CD4-positive, CD25-positive, alpha-beta regulatory T cell (primary cell): ENCODE data around the gene RNF144A. TPM values are rescaled to one million over a fixed set of nuclear protein-coding genes. Genes with fewer than 3 reads are reported as not detected.

ENCODE experiments used
- ATAC-seq, 2 donors: fragments of 150-1000 bp; cut with Tn5 transposase; one replicate each; pipeline ENCODE4 v1.10.0; 2021; ENCODE audit warnings: low read depth in 2 of 2, moderate number of reproducible peaks in 2 of 2, moderate library complexity in 1 of 2
- DNase-seq, 3 donors: peaks; one replicate each; pipeline versions ENCODE4 v3.0.0 to v3.0.0-alpha.2; 2012 to 2022; ENCODE audit warnings: mixed read lengths in 1 of 3
- H3K27ac ChIP-seq: one replicate; pipeline ENCODE4 v1.7.0; 2013; ENCODE audit warnings: mild to moderate bottlenecking, low read length; ENCODE audit not compliant: insufficient read depth, poor library complexity, severe bottlenecking
- H3K27me3 ChIP-seq: one replicate; pipeline ENCODE4 v1.7.0; 2013; ENCODE audit warnings: low read length; ENCODE audit not compliant: control insufficient read depth, insufficient read depth
- H3K36me3 ChIP-seq: one replicate; pipeline ENCODE4 v1.7.0; 2013; ENCODE audit warnings: mild to moderate bottlenecking, low read length, moderate library complexity; ENCODE audit not compliant: control insufficient read depth, insufficient read depth
- H3K4me1 ChIP-seq: 2 replicates; pipeline ENCODE4 v1.7.0; 2013; ENCODE audit warnings: mild to moderate bottlenecking, low read length; ENCODE audit not compliant: insufficient read depth, control insufficient read depth, poor library complexity, severe bottlenecking
- H3K4me3 ChIP-seq: one replicate; pipeline ENCODE4 v1.7.0; 2013; ENCODE audit warnings: low read depth, mild to moderate bottlenecking, low read length, moderate library complexity
- H3K9me3 ChIP-seq, 2 experiments: 1 replicate in 1 of 2; 2 replicates in 1 of 2; pipeline ENCODE4 v1.7.0; 2013; ENCODE audit warnings: low read length in 2 of 2, mild to moderate bottlenecking in 1 of 2, moderate library complexity in 1 of 2; ENCODE audit not compliant: control insufficient read depth in 2 of 2
- H3K27ac Mint-ChIP-seq, 3 donors: one replicate each; pipeline ENCODE4 v1.8.0; 2020 to 2022; ENCODE audit warnings: mild to moderate bottlenecking in 3 of 3, mixed read lengths in 3 of 3, moderate library complexity in 2 of 3
- H3K27me3 Mint-ChIP-seq: one replicate; pipeline ENCODE4 v1.8.0; 2022; ENCODE audit warnings: mild to moderate bottlenecking, mixed read lengths
- H3K36me3 Mint-ChIP-seq: one replicate; pipeline ENCODE4 v1.8.0; 2020; ENCODE audit warnings: mixed read lengths
- H3K4me1 Mint-ChIP-seq, 4 donors: one replicate each; pipeline ENCODE4 v1.8.0; 2020 to 2022; ENCODE audit warnings: mixed read lengths in 4 of 4, mild to moderate bottlenecking in 1 of 4
- H3K4me3 Mint-ChIP-seq, 4 donors: one replicate each; pipeline ENCODE4 v1.8.0; 2020 to 2022; ENCODE audit warnings: mild to moderate bottlenecking in 4 of 4, mixed read lengths in 4 of 4, moderate library complexity in 3 of 4
- H3K9me3 Mint-ChIP-seq, 7 donors: one replicate each; pipeline ENCODE4 v1.8.0; 2020 to 2022; ENCODE audit warnings: mixed read lengths in 7 of 7, mild to moderate bottlenecking in 3 of 7, moderate library complexity in 2 of 7
- polyA plus RNA-seq, 4 donors: library from polyadenylated mRNA; unstranded; fragments of 300-500 nt; fragmentation: Illumina TruSeq; gene quantifications; one replicate each; pipeline ENCODE4 v1.2.3, GENCODE V29; 2021
- total RNA-seq: library from RNA; stranded (reverse); gene quantifications from one replicate; pipeline ENCODE4 v1.2.3, GENCODE V29; 2022

The RNF144A gene
- total and polyA plus RNA-seq, 5 donors from 2014 or later = 4.8 to 11.4 (median 8.3) TPM

DNA sequence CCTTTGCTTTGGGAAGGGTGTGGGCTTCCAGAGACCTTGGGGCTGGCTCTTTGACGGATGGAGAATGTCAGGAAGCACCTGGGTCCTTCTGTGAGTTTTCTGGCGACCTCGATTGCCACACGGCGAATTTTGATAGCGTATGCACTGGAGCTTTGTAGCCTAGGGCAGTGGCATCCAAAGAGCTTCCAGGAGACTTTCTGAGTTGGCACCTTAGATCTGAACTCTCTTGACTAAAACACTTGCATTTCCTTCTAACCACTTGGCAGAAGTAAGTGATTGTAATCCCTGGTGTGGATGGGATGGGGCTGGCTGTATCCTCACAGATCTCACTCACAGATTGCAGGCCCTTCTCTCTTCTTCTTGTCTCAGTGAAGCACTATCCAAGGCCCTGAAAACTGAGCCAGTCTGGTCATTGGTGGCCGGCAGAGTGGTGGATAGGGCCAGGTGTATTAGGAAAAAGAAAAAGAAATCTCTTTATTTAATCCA lies 7.8 kb downstream of the RNF144A start:
- no peak overlapping the region for H3K27ac ChIP-seq
- H3K4me1 ChIP-seq = peaks cover 6% of the 10 kb centered on the region
- H3K9me3 ChIP-seq = no peaks in the 10 kb centered on the region
- DNase-seq = no peak
- ATAC-seq = no peak
- peaks cover 6% of the 10 kb centered on the region for H3K27me3 Mint-ChIP-seq
- H3K9me3 Mint-ChIP-seq = no peaks in the 10 kb centered on the region
- peak overlapping the region in 1 of 4 donors; percentile 5 for H3K4me3 Mint-ChIP-seq
- H3K27me3 ChIP-seq = peaks cover 1% of the 10 kb centered on the region
- H3K4me1 Mint-ChIP-seq = peaks cover 0 to 88% (median 35%) of the 10 kb centered on the region in 4 donors
- peaks cover 17% of the 10 kb centered on the region for H3K36me3 Mint-ChIP-seq
- no peak overlapping the region for H3K4me3 ChIP-seq
- no peaks in the 10 kb centered on the region for H3K36me3 ChIP-seq
- H3K27ac Mint-ChIP-seq = peak overlapping the region; percentile 52 to 74 (median 65)

DNA sequence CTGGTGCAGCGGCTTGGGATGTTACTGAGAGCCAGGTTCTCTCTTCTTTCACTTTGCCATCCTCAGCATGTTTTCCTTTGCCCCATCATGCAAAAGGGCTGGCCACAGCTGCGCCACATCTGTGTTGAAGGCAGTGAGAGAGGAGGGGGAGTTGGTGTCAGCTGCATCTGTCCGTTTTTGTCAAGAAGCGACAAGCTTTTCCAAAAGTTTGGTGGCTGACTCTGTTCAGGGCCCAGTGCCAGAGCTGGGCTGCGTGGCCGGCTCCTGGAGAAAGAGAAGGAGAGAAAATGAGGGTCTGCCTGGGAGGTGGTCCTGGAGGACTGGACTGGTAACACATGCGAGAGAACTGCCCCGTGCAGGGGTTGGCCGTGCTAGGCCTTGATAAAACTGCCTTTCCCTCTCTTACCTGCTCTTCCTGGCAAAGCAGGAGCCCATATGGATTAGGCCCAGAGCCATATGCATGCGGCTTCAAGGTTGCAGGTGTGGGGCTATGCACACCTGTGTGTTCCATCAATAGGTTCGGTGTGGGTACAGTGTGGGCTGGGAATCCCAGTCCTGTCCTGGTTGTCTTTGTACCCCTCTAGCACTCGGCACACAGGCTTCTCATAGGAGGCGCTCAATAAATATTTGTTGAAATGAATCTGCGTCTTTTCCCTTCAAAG lies 9.0 kb downstream of the RNF144A start:
- Mint-ChIP-seq H3K4me1 (peaks cover 0 to 82% (median 32%) of the 10 kb centered on the region in 4 donors), H3K36me3 (peaks cover 17% of the 10 kb centered on the region), H3K27me3 (peaks cover 4% of the 10 kb centered on the region), H3K27ac (peak overlapping the region in 1 of 3 donors; percentile 18), H3K4me3 (no peak overlapping the region), H3K9me3 (no peaks in the 10 kb centered on the region)
- Histone ChIP-seq H3K36me3 (no peaks in the 10 kb centered on the region), H3K27ac (no peak overlapping the region), H3K27me3 (no peaks in the 10 kb centered on the region), H3K9me3 (no peaks in the 10 kb centered on the region), H3K4me3 (no peak overlapping the region), H3K4me1 (peaks cover 7% of the 10 kb centered on the region)
- ATAC-seq (no peak), DNase-seq (no peak)

DNA sequence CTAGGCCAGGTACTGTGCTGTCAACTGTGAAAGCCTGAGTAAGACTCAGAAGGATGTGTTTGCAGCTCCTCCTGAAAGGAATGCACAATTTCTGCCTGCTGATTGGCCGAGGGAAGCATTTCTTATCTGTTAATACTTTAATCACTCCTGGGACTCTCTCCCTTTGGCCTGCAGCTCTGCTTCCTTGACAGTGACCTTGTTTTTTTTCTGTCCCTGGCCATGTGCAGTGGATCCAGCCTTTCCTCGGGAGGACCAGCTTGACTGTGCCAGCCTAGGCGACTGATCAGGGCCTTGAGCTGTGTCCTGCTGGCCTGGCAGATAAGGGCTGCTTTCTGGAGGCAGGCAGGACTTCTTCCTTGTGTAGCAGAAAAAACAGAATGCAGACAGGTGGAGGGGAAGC lies 10.0 kb downstream of the RNF144A start:
- Histone ChIP-seq H3K27me3 (no peaks in the 10 kb centered on the region), H3K4me3 (no peak overlapping the region), H3K4me1 (peaks cover 7% of the 10 kb centered on the region), H3K36me3 (no peaks in the 10 kb centered on the region), H3K9me3 (no peaks in the 10 kb centered on the region), H3K27ac (no peak overlapping the region)
- Mint-ChIP-seq H3K27me3 (no peaks in the 10 kb centered on the region), H3K27ac (no peak overlapping the region), H3K4me1 (peaks cover 0 to 80% (median 27%) of the 10 kb centered on the region in 4 donors), H3K36me3 (peaks cover 24% of the 10 kb centered on the region), H3K9me3 (peaks cover 0 to 6% (median 0%) of the 10 kb centered on the region in 7 donors), H3K4me3 (no peak overlapping the region)
- DNase-seq = no peak
- no peak for ATAC-seq

DNA sequence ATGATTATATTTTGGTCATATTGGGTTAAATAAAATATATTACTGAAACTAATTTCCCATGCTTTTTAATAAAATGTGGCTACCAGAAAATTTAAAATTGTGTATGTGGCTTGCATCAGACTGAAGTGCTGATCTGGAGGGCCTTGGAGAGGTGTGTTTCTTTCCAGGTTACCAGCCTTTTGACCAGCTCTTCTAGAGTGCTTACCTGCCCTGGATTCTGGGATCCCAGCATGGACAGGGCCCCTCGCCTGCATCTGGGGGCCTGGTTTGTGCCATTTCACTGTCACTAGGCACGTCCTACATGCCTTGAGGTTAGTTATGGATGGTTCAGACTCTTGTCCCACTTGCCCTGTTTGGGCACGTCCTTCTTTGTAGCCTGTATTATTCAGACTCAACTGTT lies 10.5 kb downstream of the RNF144A start:
- H3K4me1 Mint-ChIP-seq = peaks cover 0 to 80% (median 29%) of the 10 kb centered on the region in 4 donors
- peaks cover 7% of the 10 kb centered on the region for H3K4me1 ChIP-seq

DNA sequence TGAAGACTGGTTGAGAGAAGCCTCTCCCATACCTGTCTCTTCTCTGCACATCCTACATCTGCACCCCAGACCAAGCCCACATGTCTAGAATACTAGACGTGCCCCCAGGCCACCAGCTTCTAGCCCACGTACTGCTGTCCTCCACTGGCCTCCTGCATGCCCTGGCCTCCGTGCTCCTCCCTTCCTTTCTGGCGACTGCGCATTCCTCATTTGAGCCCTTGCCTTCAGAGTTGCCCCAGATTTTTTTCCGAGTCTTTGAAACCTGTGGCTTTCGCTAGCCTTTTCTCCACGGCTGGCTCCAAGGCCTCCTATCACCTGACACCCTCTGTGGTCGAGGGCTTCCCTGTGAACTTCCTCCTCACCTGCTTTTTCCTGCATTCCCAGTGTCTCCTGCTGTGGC lies 11.2 kb downstream of the RNF144A start:
- peaks cover 0 to 6% (median 0%) of the 10 kb centered on the region in 7 donors for H3K9me3 Mint-ChIP-seq
- DNase-seq (no peak), ATAC-seq (no peak)
- H3K27ac ChIP-seq = no peak overlapping the region
- peak overlapping the region in 2 of 4 donors; percentile 40 to 61 for H3K4me3 Mint-ChIP-seq
- H3K9me3 ChIP-seq = no peaks in the 10 kb centered on the region
- H3K4me1 Mint-ChIP-seq = peaks cover 0 to 80% (median 31%) of the 10 kb centered on the region in 4 donors
- no peaks in the 10 kb centered on the region for H3K27me3 ChIP-seq
- peaks cover 7% of the 10 kb centered on the region for H3K4me1 ChIP-seq
- no peak overlapping the region for H3K4me3 ChIP-seq
- no peak overlapping the region for H3K27ac Mint-ChIP-seq
- H3K36me3 ChIP-seq = no peaks in the 10 kb centered on the region
- H3K27me3 Mint-ChIP-seq = peaks cover 4% of the 10 kb centered on the region
- peaks cover 24% of the 10 kb centered on the region for H3K36me3 Mint-ChIP-seq

More for the DNA sequence above, 10.5 kb downstream of the RNF144A start:
- ATAC-seq = no peak
- peaks cover 4% of the 10 kb centered on the region for H3K27me3 Mint-ChIP-seq
- H3K9me3 ChIP-seq = no peaks in the 10 kb centered on the region
- H3K36me3 ChIP-seq = no peaks in the 10 kb centered on the region
- H3K27ac Mint-ChIP-seq = no peak overlapping the region
- no peak for DNase-seq
- no peak overlapping the region for H3K27ac ChIP-seq
- H3K4me3 ChIP-seq = no peak overlapping the region
- no peaks in the 10 kb centered on the region for H3K27me3 ChIP-seq
- peaks cover 0 to 6% (median 0%) of the 10 kb centered on the region in 7 donors for H3K9me3 Mint-ChIP-seq
- peaks cover 24% of the 10 kb centered on the region for H3K36me3 Mint-ChIP-seq
- H3K4me3 Mint-ChIP-seq = no peak overlapping the region

DNA sequence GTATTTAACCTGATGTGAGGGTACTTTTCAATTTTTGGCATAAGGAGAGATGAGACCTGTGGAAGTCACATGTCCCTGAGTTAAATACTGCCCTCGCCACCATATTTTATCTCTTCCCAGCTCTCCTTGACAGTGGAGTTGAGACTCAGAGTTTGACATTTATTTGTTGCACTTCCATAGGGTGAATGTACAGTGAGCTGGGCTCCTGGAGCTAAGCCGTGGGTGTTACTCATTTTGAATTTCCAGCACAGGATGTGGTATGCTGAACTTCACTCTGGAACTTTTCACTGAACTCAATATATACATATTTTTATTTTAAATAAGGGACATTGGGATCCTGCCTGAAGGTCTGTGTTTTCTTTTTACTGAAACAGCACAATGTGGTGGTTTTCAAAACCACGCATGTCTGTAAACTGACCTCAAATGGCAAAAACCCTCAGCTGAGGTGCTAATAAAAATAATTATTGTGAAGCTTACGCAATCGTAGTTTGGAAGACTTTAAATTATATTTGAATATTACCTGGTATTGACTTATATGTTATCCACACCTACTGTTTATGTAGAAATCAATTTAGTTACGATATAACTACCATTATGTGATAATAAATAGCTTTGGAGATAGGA lies 12.1 kb downstream of the RNF144A start:
- no peak for DNase-seq
- H3K9me3 Mint-ChIP-seq = peaks cover 0 to 6% (median 0%) of the 10 kb centered on the region in 7 donors
- H3K27ac Mint-ChIP-seq = no peak overlapping the region
- peaks cover 0 to 78% (median 30%) of the 10 kb centered on the region in 4 donors for H3K4me1 Mint-ChIP-seq
- peaks cover 4% of the 10 kb centered on the region for H3K27me3 Mint-ChIP-seq
- peaks cover 20% of the 10 kb centered on the region for H3K36me3 Mint-ChIP-seq
- H3K4me1 ChIP-seq = peaks cover 4% of the 10 kb centered on the region
- no peak for ATAC-seq
- no peak overlapping the region for H3K4me3 ChIP-seq
- no peaks in the 10 kb centered on the region for H3K9me3 ChIP-seq
- no peaks in the 10 kb centered on the region for H3K36me3 ChIP-seq
- H3K27ac ChIP-seq = no peak overlapping the region
- H3K4me3 Mint-ChIP-seq = no peak overlapping the region
- H3K27me3 ChIP-seq = no peaks in the 10 kb centered on the region

DNA sequence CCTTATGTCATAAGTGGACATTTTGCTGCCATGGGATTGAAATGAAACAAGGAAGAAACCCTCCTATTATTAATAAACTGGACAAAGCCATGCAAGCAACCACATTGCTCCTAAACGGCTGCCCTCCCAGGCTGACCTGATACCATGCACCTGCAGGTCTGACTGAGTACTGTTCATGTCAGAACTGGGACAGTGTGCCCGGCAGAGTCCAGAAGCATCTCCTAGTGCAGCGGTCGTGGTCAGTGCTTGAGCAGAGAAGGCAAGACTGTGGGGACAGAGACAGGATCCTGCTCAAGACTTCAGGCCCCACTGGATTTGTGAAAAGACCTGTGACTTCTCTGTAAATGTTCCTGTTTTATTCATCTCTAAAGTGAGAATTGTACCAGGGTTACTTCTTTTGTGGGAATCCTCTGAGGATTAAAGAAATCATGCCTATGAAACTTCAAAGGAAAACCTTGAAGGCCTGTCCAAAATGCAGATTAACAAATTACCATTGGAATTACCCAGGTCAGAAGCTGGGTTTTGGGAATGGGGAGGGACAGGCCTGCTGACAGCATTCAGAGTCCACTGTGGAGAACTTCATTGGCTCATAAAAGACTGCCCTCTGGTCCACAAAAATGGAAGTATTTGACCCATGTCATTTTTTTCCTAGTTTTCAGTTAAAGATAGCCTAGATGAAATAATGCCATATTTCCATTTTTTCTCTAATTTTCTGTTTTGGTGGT lies 13.9 kb downstream of the RNF144A start:
- no peaks in the 10 kb centered on the region for H3K27me3 ChIP-seq
- peaks cover 4% of the 10 kb centered on the region for H3K27me3 Mint-ChIP-seq
- H3K4me1 Mint-ChIP-seq = peaks cover 0 to 76% (median 34%) of the 10 kb centered on the region in 4 donors
- H3K27ac ChIP-seq = no peak overlapping the region
- H3K4me3 Mint-ChIP-seq = peak overlapping the region in 1 of 4 donors; percentile 33
- peaks cover 21% of the 10 kb centered on the region for H3K36me3 Mint-ChIP-seq
- H3K36me3 ChIP-seq = no peaks in the 10 kb centered on the region
- H3K4me3 ChIP-seq = no peak overlapping the region
- no peak overlapping the region for H3K27ac Mint-ChIP-seq
- DNase-seq (no peak), ATAC-seq (no peak)
- peaks cover 12% of the 10 kb centered on the region for H3K4me1 ChIP-seq
- no peaks in the 10 kb centered on the region for H3K9me3 ChIP-seq
- H3K9me3 Mint-ChIP-seq = peaks cover 0 to 6% (median 0%) of the 10 kb centered on the region in 7 donors
